Cerebellar cortex (tissue), 1 donor: ENCODE measurements around the gene LRCOL1.

Experiments
- DNase-seq: peaks from one replicate; pipeline ENCODE4 v3.0.0-alpha.2; 2015; ENCODE audit warnings: low spot score

Gene LRCOL1

GRCh38 chr12:132581348-132582057 lies 28.9 kb downstream of the LRCOL1 start:
- no peak for DNase-seq

GRCh38 chr12:132580701-132581292 lies 29.6 kb downstream of the LRCOL1 start:
- DNase-seq, result no peak

- no peak for DNase-seq
Observed at GRCh38 chr12:132579744-132580143, 30.6 kb downstream of the LRCOL1 start.

- no peak for DNase-seq
Observed at GRCh38 chr12:132578826-132579225, 31.6 kb downstream of the LRCOL1 start.

GRCh38 chr12:132578118-132578517 lies 32.3 kb downstream of the LRCOL1 start:
- no peak for DNase-seq

GRCh38 chr12:132577191-132577920 lies 33.0 kb downstream of the LRCOL1 start:
- no peak for DNase-seq

- DNase-seq, result no peak
Observed at GRCh38 chr12:132576701-132577100, 33.7 kb downstream of the LRCOL1 start.

GRCh38 chr12:132575661-132576060 lies 34.7 kb downstream of the LRCOL1 start:
- DNase-seq, result no peak

- DNase-seq, result no peak
Observed at GRCh38 chr12:132574271-132574996, 35.9 kb downstream of the LRCOL1 start.

- DNase-seq, result no peak
Observed at GRCh38 chr12:132572801-132573760, 37.3 kb downstream of the LRCOL1 start.

GRCh38 chr12:132572106-132572505 lies 38.3 kb downstream of the LRCOL1 start:
- DNase-seq, result no peak

- no peak for DNase-seq
Observed at GRCh38 chr12:132571598-132571997, 38.8 kb downstream of the LRCOL1 start.

GRCh38 chr12:132571051-132571450 lies 39.3 kb downstream of the LRCOL1 start:
- DNase-seq, result no peak

GRCh38 chr12:132570635-132571034 lies 39.7 kb downstream of the LRCOL1 start:
- DNase-seq, result no peak

- no peak for DNase-seq
Observed at GRCh38 chr12:132569856-132570480, 40.4 kb downstream of the LRCOL1 start.

- no peak for DNase-seq
Observed at GRCh38 chr12:132568826-132569480, 41.4 kb downstream of the LRCOL1 start.

GRCh38 chr12:132568301-132568700 lies 42.1 kb downstream of the LRCOL1 start:
- DNase-seq, result no peak

- peak; percentile 80 for DNase-seq
Observed at GRCh38 chr12:132566516-132567131, 43.8 kb downstream of the LRCOL1 start.

GRCh38 chr12:132565365-132565764 lies 45.0 kb downstream of the LRCOL1 start:
- no peak for DNase-seq

- no peak for DNase-seq
Observed at GRCh38 chr12:132563911-132564310, 46.5 kb downstream of the LRCOL1 start.
